ENCODE results near the gene DPYD.

DNA sequence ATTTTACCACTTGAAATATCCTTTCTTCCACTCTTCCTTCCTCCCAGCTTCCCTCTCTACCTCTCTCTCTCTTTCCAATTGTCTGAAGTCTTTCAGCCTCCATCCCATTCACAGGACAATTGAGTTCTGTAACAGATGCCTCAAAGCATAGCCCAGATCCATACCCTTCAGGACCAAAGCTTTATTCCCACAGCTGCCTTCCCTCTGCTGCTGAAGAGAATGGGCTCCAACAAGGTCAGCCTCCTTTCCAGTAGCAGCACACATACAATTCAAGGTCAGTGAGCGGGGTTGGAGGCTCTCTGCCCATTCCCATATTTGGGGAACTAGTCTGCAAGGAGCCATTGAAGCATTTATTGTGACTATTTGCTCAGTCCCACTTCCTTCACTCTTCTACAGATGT is 179.9 kb downstream of the DPYD start:
- TF ChIP-seq, protein P1, sequence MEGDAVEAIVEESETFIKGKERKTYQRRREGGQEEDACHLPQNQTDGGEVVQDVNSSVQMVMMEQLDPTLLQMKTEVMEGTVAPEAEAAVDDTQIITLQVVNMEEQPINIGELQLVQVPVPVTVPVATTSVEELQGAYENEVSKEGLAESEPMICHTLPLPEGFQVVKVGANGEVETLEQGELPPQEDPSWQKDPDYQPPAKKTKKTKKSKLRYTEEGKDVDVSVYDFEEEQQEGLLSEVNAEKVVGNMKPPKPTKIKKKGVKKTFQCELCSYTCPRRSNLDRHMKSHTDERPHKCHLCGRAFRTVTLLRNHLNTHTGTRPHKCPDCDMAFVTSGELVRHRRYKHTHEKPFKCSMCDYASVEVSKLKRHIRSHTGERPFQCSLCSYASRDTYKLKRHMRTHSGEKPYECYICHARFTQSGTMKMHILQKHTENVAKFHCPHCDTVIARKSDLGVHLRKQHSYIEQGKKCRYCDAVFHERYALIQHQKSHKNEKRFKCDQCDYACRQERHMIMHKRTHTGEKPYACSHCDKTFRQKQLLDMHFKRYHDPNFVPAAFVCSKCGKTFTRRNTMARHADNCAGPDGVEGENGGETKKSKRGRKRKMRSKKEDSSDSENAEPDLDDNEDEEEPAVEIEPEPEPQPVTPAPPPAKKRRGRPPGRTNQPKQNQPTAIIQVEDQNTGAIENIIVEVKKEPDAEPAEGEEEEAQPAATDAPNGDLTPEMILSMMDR (IDR thresholded peaks at IDR 0.05), result no peak
- TF ChIP-seq POLR2A (IDR thresholded peaks at IDR 0.05), result no peak

Measured in ovary (tissue), 3 donors.